Right lobe of liver (tissue), 6 donors: Measurements from ENCODE around the gene ANXA2. TPM values are rescaled to one million over a fixed set of nuclear protein-coding genes. Genes with fewer than 3 reads are reported as not detected.

Experiments
- ATAC-seq, 4 donors: fragments of 200-7000 bp; cut with Tn5 transposase; one replicate each; pipeline ENCODE4 v1.9.1; 2020; ENCODE audit warnings: mild to moderate bottlenecking in 4 of 4, moderate library complexity in 4 of 4
- DNase-seq, 3 donors: peaks; one replicate each; pipeline ENCODE4 v3.0.0-alpha.2; 2020
- H3K27ac ChIP-seq, 3 donors: fragments of 200-600 bp; one replicate each; pipeline ENCODE4 v1.8.0; 2022
- H3K27me3 ChIP-seq, 2 donors: fragments of 200-600 bp; one replicate each; pipeline ENCODE4 v1.8.0; 2022
- H3K36me3 ChIP-seq, 4 donors: fragments of 200-600 bp; sonication (generic) in 1 of 4; one replicate each; pipeline versions ENCODE4 v1.5.1 to v1.8.0; 2017 to 2022; ENCODE audit warnings: control low read depth in 1 of 4
- H3K4me1 ChIP-seq, 4 donors: fragments of 200-600 bp; sonication (generic) in 1 of 4; one replicate each; pipeline versions ENCODE4 v1.5.1 to v1.8.0; 2017 to 2022; ENCODE audit warnings: control low read depth in 1 of 4
- H3K4me3 ChIP-seq, 3 donors: fragments of 200-600 bp; one replicate each; pipeline ENCODE4 v1.8.0; 2022
- H3K9me3 ChIP-seq, 4 donors: fragments of 200-600 bp; sonication (generic) in 1 of 4; one replicate each; pipeline versions ENCODE4 v1.5.1 to v1.8.0; 2017 to 2022; ENCODE audit warnings: control low read depth in 1 of 4
- CTCF ChIP-seq, 4 donors: fragments of 200-600 bp in 3 of 4; fragments of 450-650 bp in 1 of 4; IDR thresholded peaks; one replicate each; pipeline versions ENCODE4 v1.5.1 to v1.8.0; 2016 to 2022; ENCODE audit warnings: antibody characterized with exemption in 4 of 4, mild to moderate bottlenecking in 2 of 4
- POLR2A ChIP-seq: fragments of 450-650 bp; IDR thresholded peaks from one replicate; pipeline ENCODE4 v1.6.1; 2017; ENCODE audit warnings: antibody characterized with exemption, mild to moderate bottlenecking
- WGBS: methylation state at CpG from one replicate; pipeline ENCODE4 v1.1.6; 2018; ENCODE audit warnings: low coverage, low lambda C conversion rate; ENCODE audit not compliant: insufficient coverage; ENCODE audit errors: missing lambda C conversion rate; 5-methylcytosine and 5-hydroxymethylcytosine counted together
- intact Hi-C, 2 donors: fragments of 100-400 bp; cut with DNase I; formaldehyde crosslinking; loops; one replicate each; pipeline versions ENCODE4 v1.11.2 to v1.14.1; 2022
- total RNA-seq, 6 experiments: library from RNA; depleted of rRNA in 2 of 6; stranded (reverse); fragments of >200 nt in 2 of 6; fragmentation: NEBNext Ultra II Directional in 3 of 6; extraction: Animal tissue kit (Norgen Biotek cat#: 25700) in 3 of 6; gene quantifications; one replicate each; pipeline versions ENCODE4 v1.1.0 to v1.2.4, GENCODE V29; 2016 to 2023
- donor health status: DM: no; HTN: yes; CAD: no.
- donor health status: DM: no; HTN: no; CAD: no.
- donor health status: DM: no; HTN: no; CAD: no.
- donor health status: DM: no; HTN: yes; CAD: no.
- donor health status: DM: no; HTN: yes; CAD: no.

ANXA2 gene
- total RNA-seq, 6 experiments from 2014 or later = 62.2 to 419 (median 178) TPM

GRCh38 chr15:60385620-60386552, 11.9 kb downstream of the ANXA2 start:
- Histone ChIP-seq H3K4me1 (peaks cover 0 to 16% (median 8%) of the 10 kb centered on the region in 4 donors), H3K4me3 (no peak overlapping the region), H3K9me3 (no peaks in the 10 kb centered on the region), H3K27me3 (no peaks in the 10 kb centered on the region), H3K36me3 (peaks cover 0 to 16% (median 0%) of the 10 kb centered on the region in 4 donors), H3K27ac (no peak overlapping the region)
- ATAC-seq (no peak), DNase-seq (no peak)
- intact Hi-C loops = no loop called here
- TF ChIP-seq POLR2A = no peak
- TF ChIP-seq CTCF (IDR thresholded peaks at IDR 0.05) = no peak
- WGBS = 89% methylated on average over 7 of the region's 7 CpGs

GRCh38 chr15:60384526-60385126, 13.2 kb downstream of the ANXA2 start:
- no peak for DNase-seq
- intact Hi-C loops = no loop called here
- no peak for ATAC-seq
- no peak for TF ChIP-seq CTCF (IDR thresholded peaks at IDR 0.05)
- TF ChIP-seq POLR2A = no peak
- Histone ChIP-seq H3K36me3 (peaks cover 0 to 16% (median 0%) of the 10 kb centered on the region in 4 donors), H3K9me3 (no peaks in the 10 kb centered on the region), H3K4me3 (no peak overlapping the region), H3K27me3 (no peaks in the 10 kb centered on the region), H3K27ac (no peak overlapping the region), H3K4me1 (peaks cover 0 to 9% (median 2%) of the 10 kb centered on the region in 4 donors)
- WGBS = 98% methylated on average over 3 of the region's 3 CpGs

GRCh38 chr15:60384053-60384452, 13.7 kb downstream of the ANXA2 start:
- Histone ChIP-seq H3K9me3 (no peaks in the 10 kb centered on the region), H3K27me3 (no peaks in the 10 kb centered on the region), H3K4me3 (no peak overlapping the region), H3K4me1 (peaks cover 0 to 3% (median 0%) of the 10 kb centered on the region in 4 donors), H3K36me3 (peaks cover 0 to 16% (median 0%) of the 10 kb centered on the region in 4 donors), H3K27ac (no peak overlapping the region)
- 69% methylated on average over 3 of the region's 3 CpGs for WGBS
- intact Hi-C loops = no loop called here
- no peak for TF ChIP-seq POLR2A
- no peak for TF ChIP-seq CTCF (IDR thresholded peaks at IDR 0.05)
- DNase-seq (no peak), ATAC-seq (no peak)

GRCh38 chr15:60382773-60383674, 14.8 kb downstream of the ANXA2 start:
- 90% methylated on average over 7 of the region's 8 CpGs for WGBS
- Histone ChIP-seq H3K9me3 (no peaks in the 10 kb centered on the region), H3K27me3 (no peaks in the 10 kb centered on the region), H3K36me3 (peaks cover 0 to 16% (median 0%) of the 10 kb centered on the region in 4 donors), H3K4me3 (no peak overlapping the region), H3K4me1 (no peaks in the 10 kb centered on the region), H3K27ac (no peak overlapping the region)
- intact Hi-C loops = no loop called here
- no peak for DNase-seq
- no peak for ATAC-seq
- TF ChIP-seq CTCF (IDR thresholded peaks at IDR 0.05) (no peak), POLR2A (no peak)
